H9 (cell line): ENCODE data around the gene ITGA11. TPM values are rescaled to one million over a fixed set of nuclear protein-coding genes. Genes with fewer than 3 reads are reported as not detected.

Experiments
- DNase-seq: peaks from one replicate; pipeline ENCODE4 v3.0.0-alpha.2; 2017
- H2AFZ ChIP-seq: one replicate; pipeline ENCODE4 v1.6.1; 2013; ENCODE audit warnings: mild to moderate bottlenecking, low read length, control low read depth, moderate library complexity
- H2AK5ac ChIP-seq: 2 replicates; pipeline ENCODE4 v1.6.1; 2013; ENCODE audit warnings: low read length, control low read depth, mixed read lengths; ENCODE audit not compliant: insufficient read length
- H2BK120ac ChIP-seq: one replicate; pipeline ENCODE4 v1.6.1; 2013; ENCODE audit warnings: low read depth, mild to moderate bottlenecking, low read length, control low read depth, inconsistent platforms; ENCODE audit not compliant: poor library complexity, severe bottlenecking
- H2BK12ac ChIP-seq: 2 replicates; pipeline ENCODE4 v1.6.1; 2013; ENCODE audit warnings: low read length, control low read depth, mixed read lengths, low read depth; ENCODE audit not compliant: insufficient read length
- H2BK15ac ChIP-seq: 2 replicates; pipeline ENCODE4 v1.6.1; 2013; ENCODE audit warnings: low read depth, low read length, control low read depth
- H2BK20ac ChIP-seq: one replicate; pipeline ENCODE4 v1.6.1; 2013; ENCODE audit warnings: low read depth, mild to moderate bottlenecking, low read length, control low read depth, inconsistent platforms; ENCODE audit not compliant: poor library complexity, severe bottlenecking
- H2BK5ac ChIP-seq: 2 replicates; pipeline ENCODE4 v1.6.1; 2013; ENCODE audit warnings: low read length, control low read depth, mixed read lengths; ENCODE audit not compliant: insufficient read length
- H3K14ac ChIP-seq: 2 replicates; pipeline ENCODE4 v1.6.1; 2013; ENCODE audit warnings: low read length, control low read depth; ENCODE audit not compliant: insufficient read depth
- H3K18ac ChIP-seq: 2 replicates; pipeline ENCODE4 v1.6.1; 2013; ENCODE audit warnings: low read depth, mild to moderate bottlenecking, mixed read lengths, low read length, control low read depth; ENCODE audit not compliant: insufficient read length
- H3K23ac ChIP-seq: 2 replicates; pipeline ENCODE4 v1.6.1; 2013; ENCODE audit warnings: low read length, control low read depth, mixed read lengths, low read depth; ENCODE audit not compliant: insufficient read length
- H3K23me2 ChIP-seq: 2 replicates; pipeline ENCODE4 v1.6.1; 2013; ENCODE audit warnings: low read depth, mild to moderate bottlenecking, mixed read lengths, low read length, control low read depth; ENCODE audit not compliant: insufficient read length, poor library complexity, severe bottlenecking
- H3K27ac ChIP-seq: 2 replicates; pipeline ENCODE4 v1.5.1; 2013; ENCODE audit warnings: low read length, control low read depth, mixed read lengths, low read depth; ENCODE audit not compliant: insufficient read length
- H3K27me3 ChIP-seq: 2 replicates; pipeline ENCODE4 v1.6.1; 2013; ENCODE audit warnings: low read length, control low read depth, inconsistent platforms; ENCODE audit not compliant: insufficient read depth
- H3K4ac ChIP-seq: 2 replicates; pipeline ENCODE4 v1.6.1; 2013; ENCODE audit warnings: low read depth, mild to moderate bottlenecking, control low read depth, inconsistent platforms, low read length, moderate library complexity
- H3K4me1 ChIP-seq: 2 replicates; pipeline ENCODE4 v1.6.1; 2013; ENCODE audit warnings: low read length, control low read depth, inconsistent platforms; ENCODE audit not compliant: insufficient read depth
- H3K4me2 ChIP-seq: 2 replicates; pipeline ENCODE4 v1.6.1; 2013; ENCODE audit warnings: low read length, control low read depth, mixed read lengths; ENCODE audit not compliant: insufficient read length, insufficient read depth
- H3K56ac ChIP-seq: 2 replicates; pipeline ENCODE4 v1.6.1; 2013; ENCODE audit warnings: low read depth, mild to moderate bottlenecking, mixed read lengths, low read length, control low read depth; ENCODE audit not compliant: insufficient read length
- H3K79me1 ChIP-seq: 2 replicates; pipeline ENCODE4 v1.6.1; 2013; ENCODE audit warnings: low read depth, mild to moderate bottlenecking, moderate library complexity, low read length, control low read depth, inconsistent platforms; ENCODE audit not compliant: insufficient read depth, poor library complexity, severe bottlenecking
- H3K79me2 ChIP-seq: 2 replicates; pipeline ENCODE4 v1.6.1; 2013; ENCODE audit warnings: low read length, control low read depth, inconsistent platforms; ENCODE audit not compliant: insufficient read depth
- H3K9ac ChIP-seq: 2 replicates; pipeline ENCODE4 v1.6.1; 2013; ENCODE audit warnings: low read length, control low read depth, mixed read lengths; ENCODE audit not compliant: insufficient read length; ENCODE audit errors: extremely low read depth
- H3K9me3 ChIP-seq: one replicate; pipeline ENCODE4 v1.6.1; 2013; ENCODE audit warnings: low read depth, low read length, inconsistent platforms; ENCODE audit not compliant: control insufficient read depth
- H3T11ph ChIP-seq: one replicate; pipeline ENCODE4 v1.6.1; 2013; ENCODE audit warnings: mild to moderate bottlenecking, low read length, control low read depth, inconsistent platforms
- H4K20me1 ChIP-seq: one replicate; pipeline ENCODE4 v1.6.1; 2013; ENCODE audit not compliant: control insufficient read depth, insufficient read length, insufficient read depth
- H4K5ac ChIP-seq: 2 replicates; pipeline ENCODE4 v1.6.1; 2013; ENCODE audit warnings: low read depth, mild to moderate bottlenecking, mixed read lengths, low read length, control low read depth; ENCODE audit not compliant: insufficient read length
- H4K8ac ChIP-seq: replicated peaks from 2 replicates; pipeline ENCODE4 v1.6.1; 2013; ENCODE audit warnings: low read length, control low read depth, mixed read lengths, low read depth; ENCODE audit not compliant: insufficient read length
- H4K91ac ChIP-seq: 2 replicates; pipeline ENCODE4 v1.6.1; 2013; ENCODE audit warnings: low read depth, mild to moderate bottlenecking, moderate library complexity, mixed read lengths, low read length, control low read depth; ENCODE audit not compliant: insufficient read length
- H3K27ac Mint-ChIP-seq, 3 experiments: 2 replicates in 2 of 3; 3 replicates in 1 of 3; pipeline ENCODE4 v1.8.0; 2020 to 2021; ENCODE audit warnings: mixed read lengths in 3 of 3, mild to moderate bottlenecking in 1 of 3, moderate library complexity in 1 of 3
- H3K27me3 Mint-ChIP-seq: 2 replicates; pipeline ENCODE4 v1.8.0; 2021; ENCODE audit warnings: low read depth, mild to moderate bottlenecking, moderate library complexity, mixed read lengths
- H3K36me3 Mint-ChIP-seq, 3 experiments: 2 replicates in 2 of 3; 3 replicates in 1 of 3; pipeline ENCODE4 v1.8.0; 2020 to 2021; ENCODE audit warnings: low read depth in 3 of 3, mixed read lengths in 3 of 3; ENCODE audit not compliant: insufficient read depth in 1 of 3
- H3K4me1 Mint-ChIP-seq, 2 experiments: 2 replicates each; pipeline ENCODE4 v1.8.0; 2020; ENCODE audit warnings: mixed read lengths in 2 of 2
- H3K4me3 Mint-ChIP-seq, 2 experiments: 2 replicates in 1 of 2; 3 replicates in 1 of 2; pipeline ENCODE4 v1.8.0; 2020 to 2021; ENCODE audit warnings: mild to moderate bottlenecking in 2 of 2, mixed read lengths in 2 of 2, moderate library complexity in 1 of 2
- H3K9me3 Mint-ChIP-seq, 2 experiments: 2 replicates in 1 of 2; 3 replicates in 1 of 2; pipeline ENCODE4 v1.8.0; 2020; ENCODE audit warnings: mild to moderate bottlenecking in 2 of 2, mixed read lengths in 2 of 2, moderate library complexity in 1 of 2
- CTCF ChIP-seq: fragments of 200-600 bp; sonication (generic); conservative IDR thresholded peaks from 3 replicates; pipeline ENCODE4 v1.8.0; 2021; ENCODE audit warnings: antibody characterized with exemption, mild to moderate bottlenecking
- WGBS: extraction: QIAGEN DNeasy Blood & Tissue Kit; methylation state at CpG from one replicate; pipeline ENCODE4 v1.1.7; 2013; ENCODE audit warnings: missing lambda C conversion rate, low lambda C conversion rate, mixed read lengths; ENCODE audit not compliant: insufficient read length; ENCODE audit errors: extremely low coverage; 5-methylcytosine and 5-hydroxymethylcytosine counted together
- total RNA-seq: library from RNA; stranded (reverse); gene quantifications from 2 replicates; pipeline ENCODE4 v1.2.1, GENCODE V29; 2021

ITGA11 gene
- total RNA-seq, 1 experiment from 2014 or later: 0.07 TPM

- no CpG with 5 or more reads among the region's 5 CpGs for WGBS
- Histone ChIP-seq H3K79me1 (no peaks in the 10 kb centered on the region), H2AFZ (no peak overlapping the region), H3K79me2 (no peaks in the 10 kb centered on the region), H4K91ac (no peak overlapping the region), H2AK5ac (no peak overlapping the region), H3K27ac (no peak overlapping the region), H2BK12ac (no peak overlapping the region), H3K23me2 (no peaks in the 10 kb centered on the region), H3K18ac (no peak overlapping the region), H3K27me3 (no peaks in the 10 kb centered on the region), H2BK15ac (no peak overlapping the region), H3K9ac (no peak overlapping the region), H3K14ac (no peak overlapping the region; the same call in 1 of the 2 replicates), H2BK120ac (no peak overlapping the region), H2BK5ac (no peak overlapping the region), H4K8ac (no peak overlapping the region), H2BK20ac (no peak overlapping the region), H4K5ac (no peak overlapping the region), H3K9me3 (no peaks in the 10 kb centered on the region), H3T11ph (no peak overlapping the region), H3K4me2 (no peak overlapping the region), H3K4me1 (no peaks in the 10 kb centered on the region), H3K4ac (no peak overlapping the region), H3K56ac (no peak overlapping the region), H4K20me1 (no peaks in the 10 kb centered on the region), H3K23ac (no peak overlapping the region)
- no peak for DNase-seq
- Mint-ChIP-seq H3K4me3 (no peak overlapping the region), H3K27ac (no peak overlapping the region), H3K36me3 (no peaks in the 10 kb centered on the region), H3K4me1 (peaks cover 9 to 22% of the 10 kb centered on the region in 2 experiments), H3K27me3 (peaks cover 2% of the 10 kb centered on the region), H3K9me3 (no peaks in the 10 kb centered on the region)
- no peak for TF ChIP-seq CTCF
These were observed 86.5 kb downstream of the ITGA11 start for GRCh38 chr15:68345481-68345880.
